Activated CD4-positive, alpha-beta T cell treated with anti-CD3 and anti-CD28 coated beads for 4 hours (primary cell): Measurements from ENCODE around the gene AHSA1.

Experiments
- DNase-seq, 2 donors: peaks; one replicate each; pipeline ENCODE4 v3.0.0-alpha.2; 2020

Gene AHSA1

DNA sequence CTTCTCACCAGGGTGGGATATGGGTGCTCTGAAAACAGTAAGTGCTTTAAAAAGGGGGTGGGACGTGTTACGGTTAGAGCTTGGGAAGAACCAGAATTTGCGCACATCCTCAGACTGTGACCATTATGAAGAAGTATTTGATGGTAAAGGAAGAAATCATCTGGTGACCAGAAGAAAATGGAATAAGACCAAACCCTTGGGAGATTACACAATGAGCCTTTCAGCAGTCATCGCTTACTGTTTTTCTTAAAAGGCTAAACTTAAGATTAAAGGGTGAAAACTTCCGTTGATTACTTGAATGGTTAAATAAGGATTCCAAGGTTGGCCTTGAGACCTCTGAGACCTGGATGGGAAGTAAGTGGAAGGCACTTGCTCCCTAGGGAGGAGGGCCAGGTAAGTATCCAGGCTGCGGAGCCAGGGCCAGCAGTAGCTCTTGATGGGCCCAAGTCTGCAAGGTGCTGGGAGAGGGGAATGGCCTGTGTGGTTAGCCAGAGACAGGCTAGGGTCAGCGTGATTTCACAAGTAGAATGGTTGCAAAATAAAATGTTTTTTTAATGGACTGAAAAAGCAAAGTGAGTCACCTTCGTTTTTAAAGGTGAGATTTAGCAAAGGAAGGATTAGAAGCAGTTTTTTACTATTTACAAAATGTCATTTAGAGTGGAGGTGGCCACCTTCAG lies 53.7 kb downstream of the AHSA1 start:
- DNase-seq = no peak

DNA sequence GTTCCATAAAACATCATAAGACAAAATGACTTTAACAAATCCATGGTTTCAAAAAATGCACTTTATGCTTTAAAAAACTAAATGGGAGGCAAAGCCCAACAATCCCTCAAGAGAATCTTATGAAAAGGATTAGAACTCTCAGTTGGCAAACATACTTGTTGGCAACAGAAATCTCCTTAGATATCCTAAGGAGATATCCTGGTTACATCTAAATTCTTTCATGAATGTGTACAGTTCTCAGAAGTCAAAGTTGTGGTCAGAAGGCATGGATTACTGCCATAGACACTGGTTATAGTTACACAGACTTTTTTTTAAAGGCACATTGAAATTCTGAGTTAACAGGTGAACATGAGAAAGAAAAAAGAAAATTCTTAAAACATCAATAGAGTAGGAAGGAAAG lies 58.2 kb downstream of the AHSA1 start:
- DNase-seq = no peak
